NCI-H2196 treated with DMSO at 0.1 percent for 48 hours (cell line): Measurements from ENCODE around the gene WDR62.

Experiments
- DNase-seq: peaks from one replicate; lab custom pipeline; 2025; ENCODE audit not compliant: unreplicated experiment; lab: John Stamatoyannopoulos, UW

The WDR62 gene

GRCh38 chr19:36054733-36055686, at the start of gene WDR62:
Gene WDR62, plus strand, starts transcription at chr19:36054897. Its CDS starts 75 bp downstream, at chr19:36054972.
- peak; percentile 97 for DNase-seq

GRCh38 chr19:36006955-36007354, 47.7 kb upstream of the WDR62 start:
- DNase-seq = no peak

- DNase-seq = peak; percentile 44
These were observed 46.2 kb upstream of the WDR62 start, which contains the start of gene SYNE4 for GRCh38 chr19:36008336-36008978. Gene SYNE4, minus strand, starts transcription at chr19:36008813. Its CDS starts 132 bp downstream, at chr19:36008681.

- DNase-seq = peak; percentile 59
These were observed 45.5 kb upstream of the WDR62 start for GRCh38 chr19:36009220-36009619.

- no peak for DNase-seq
These were observed 44.9 kb upstream of the WDR62 start for GRCh38 chr19:36009633-36010379.

- no peak for DNase-seq
These were observed 44.3 kb upstream of the WDR62 start for GRCh38 chr19:36010402-36010801.

- DNase-seq = no peak
These were observed 41.3 kb upstream of the WDR62 start for GRCh38 chr19:36013280-36014011.

GRCh38 chr19:36014012-36014924, 40.4 kb upstream of the WDR62 start, which contains the start of gene ALKBH6:
Gene ALKBH6, minus strand, starts transcription at chr19:36014213. Its CDS starts 816 bp downstream, at chr19:36013397.
- DNase-seq = peak; percentile 99

GRCh38 chr19:36019061-36019670, 35.5 kb upstream of the WDR62 start:
- no peak for DNase-seq

GRCh38 chr19:36023432-36023831, 31.3 kb upstream of the WDR62 start:
- no peak for DNase-seq

GRCh38 chr19:36025541-36025940, 29.2 kb upstream of the WDR62 start:
- no peak for DNase-seq

- DNase-seq = no peak
These were observed 28.4 kb upstream of the WDR62 start for GRCh38 chr19:36026091-36026876.

- no peak for DNase-seq
These were observed 27.0 kb upstream of the WDR62 start for GRCh38 chr19:36027696-36028095.

- DNase-seq = no peak
These were observed 26.2 kb upstream of the WDR62 start for GRCh38 chr19:36028313-36029041.

- peak; percentile 36 for DNase-seq
These were observed 24.2 kb upstream of the WDR62 start for GRCh38 chr19:36030264-36031148.

- DNase-seq = no peak
These were observed 23.4 kb upstream of the WDR62 start for GRCh38 chr19:36031308-36031707.
